ENCODE measurements around the gene CSN1S1.

DNA sequence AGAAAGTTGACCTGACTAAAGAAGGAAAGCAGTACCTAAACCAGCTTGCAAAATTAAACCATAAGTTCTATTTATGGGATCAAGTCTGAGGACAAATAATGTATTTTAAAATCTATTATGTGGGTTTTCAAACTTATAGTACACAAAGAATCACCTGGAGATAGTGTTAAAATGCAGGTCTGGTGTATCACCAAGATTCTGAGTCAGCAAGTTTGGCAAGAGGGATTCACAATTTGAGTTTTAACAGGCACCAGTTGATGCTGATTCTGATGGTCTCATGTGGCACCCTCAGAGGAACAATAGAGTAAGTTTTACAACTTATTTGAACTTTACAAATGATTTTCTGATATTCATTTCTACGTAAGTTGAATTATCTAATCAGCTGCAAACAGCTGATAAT lies 55.8 kb downstream of the CSN1S1 start:
- TF ChIP-seq EZH2 (IDR thresholded peaks at IDR 0.05) (no peak), POLR2AphosphoS5 (IDR thresholded peaks at IDR 0.05; ENCODE audit: borderline replicate concordance, low read depth, low read length) (no peak)

Data from SK-N-MC (cell line).